Effector memory CD8-positive, alpha-beta T cell (primary cell): ENCODE measurements around the gene PHF20.
"Not testable (repeated sequence)": the region's sequence is repeated elsewhere in the genome, so short reads cannot be mapped to it uniquely, and the experiment has no call there.

Experiments used
- ATAC-seq: fragments of 150-1000 bp; cut with Tn5 transposase; replicated peaks from 2 replicates; pipeline ENCODE4 v1.10.0; 2021; ENCODE audit warnings: mild to moderate bottlenecking, moderate library complexity
- DNase-seq, 3 experiments: peaks; one replicate each; pipeline ENCODE4 v3.0.0; 2021
- H3K27ac Mint-ChIP-seq, 2 donors: one replicate each; pipeline ENCODE4 v1.8.0; 2022; ENCODE audit warnings: mild to moderate bottlenecking in 2 of 2, mixed read lengths in 2 of 2, moderate library complexity in 2 of 2
- H3K27me3 Mint-ChIP-seq, 2 donors: one replicate each; pipeline ENCODE4 v1.8.0; 2022; ENCODE audit warnings: mixed read lengths in 2 of 2
- H3K36me3 Mint-ChIP-seq: one replicate; pipeline ENCODE4 v1.8.0; 2022; ENCODE audit warnings: mild to moderate bottlenecking, moderate library complexity, mixed read lengths; ENCODE audit not compliant: insufficient read depth
- H3K4me1 Mint-ChIP-seq, 2 donors: one replicate each; pipeline ENCODE4 v1.8.0; 2022; ENCODE audit warnings: low read depth in 2 of 2, mixed read lengths in 2 of 2
- H3K4me3 Mint-ChIP-seq, 2 donors: one replicate each; pipeline ENCODE4 v1.8.0; 2022; ENCODE audit warnings: mild to moderate bottlenecking in 2 of 2, mixed read lengths in 2 of 2, moderate library complexity in 2 of 2
- H3K9me3 Mint-ChIP-seq, 2 donors: one replicate each; pipeline ENCODE4 v1.8.0; 2022; ENCODE audit warnings: mixed read lengths in 2 of 2

The PHF20 gene

GRCh38 chr20:35882427-35883161 is 110.8 kb downstream of the PHF20 start:
- not testable (repeated sequence) for H3K4me3 Mint-ChIP-seq, DNase-seq, H3K9me3 Mint-ChIP-seq, ATAC-seq, H3K27me3 Mint-ChIP-seq
- Mint-ChIP-seq H3K27ac (peak overlapping the region in 1 of 2 donors; percentile 29), H3K36me3 (peaks cover 31% of the 10 kb centered on the region), H3K4me1 (peaks cover 12 to 19% of the 10 kb centered on the region in 2 donors)

- no peak overlapping the region for H3K4me3 Mint-ChIP-seq
- DNase-seq (no peak), ATAC-seq (no peak)
- peaks cover 9 to 15% of the 10 kb centered on the region in 2 donors for H3K4me1 Mint-ChIP-seq
- peaks cover 26% of the 10 kb centered on the region for H3K36me3 Mint-ChIP-seq
- H3K9me3 Mint-ChIP-seq = no peaks in the 10 kb centered on the region
- peak overlapping the region in 1 of 2 donors; percentile 39 for H3K27ac Mint-ChIP-seq
- H3K27me3 Mint-ChIP-seq = no peaks in the 10 kb centered on the region
Measured at GRCh38 chr20:35883336-35883777, 111.5 kb downstream of the PHF20 start.

- ATAC-seq = peak; percentile 92
- Mint-ChIP-seq H3K9me3 (no peaks in the 10 kb centered on the region), H3K36me3 (peaks cover 26% of the 10 kb centered on the region), H3K27ac (peak overlapping the region in 1 of 2 donors; percentile 39), H3K27me3 (no peaks in the 10 kb centered on the region), H3K4me3 (no peak overlapping the region), H3K4me1 (peaks cover 8 to 15% of the 10 kb centered on the region in 2 donors)
- DNase-seq = peak; percentile 40 to 58 (median 47)
Measured at GRCh38 chr20:35883778-35884540, 112.1 kb downstream of the PHF20 start.

- H3K27me3 Mint-ChIP-seq = no peaks in the 10 kb centered on the region
- H3K4me3 Mint-ChIP-seq = no peak overlapping the region
- H3K27ac Mint-ChIP-seq = peak overlapping the region in 1 of 2 donors; percentile 75
- peaks cover 23% of the 10 kb centered on the region for H3K36me3 Mint-ChIP-seq
- DNase-seq (no peak), ATAC-seq (no peak)
- H3K4me1 Mint-ChIP-seq = peaks cover 8 to 15% of the 10 kb centered on the region in 2 donors
- no peaks in the 10 kb centered on the region for H3K9me3 Mint-ChIP-seq
Measured at GRCh38 chr20:35884541-35884865, 112.7 kb downstream of the PHF20 start.

- no peaks in the 10 kb centered on the region for H3K27me3 Mint-ChIP-seq
- H3K9me3 Mint-ChIP-seq = no peaks in the 10 kb centered on the region
- ATAC-seq = no peak
- peaks cover 3 to 8% of the 10 kb centered on the region in 2 donors for H3K4me1 Mint-ChIP-seq
- H3K27ac Mint-ChIP-seq = peak overlapping the region in 1 of 2 donors; percentile 75
- no peak overlapping the region for H3K4me3 Mint-ChIP-seq
- no peak for DNase-seq
- peaks cover 21% of the 10 kb centered on the region for H3K36me3 Mint-ChIP-seq
Measured at GRCh38 chr20:35885212-35885611, 113.4 kb downstream of the PHF20 start.

- Mint-ChIP-seq H3K27me3 (no peaks in the 10 kb centered on the region), H3K4me1 (peaks cover 3 to 8% of the 10 kb centered on the region in 2 donors), H3K36me3 (peaks cover 23% of the 10 kb centered on the region), H3K27ac (no peak overlapping the region), H3K9me3 (no peaks in the 10 kb centered on the region), H3K4me3 (no peak overlapping the region)
- DNase-seq = no peak
- no peak for ATAC-seq
Measured at GRCh38 chr20:35886537-35886936, 114.7 kb downstream of the PHF20 start.

- H3K27me3 Mint-ChIP-seq = no peaks in the 10 kb centered on the region
- no peaks in the 10 kb centered on the region for H3K9me3 Mint-ChIP-seq
- H3K4me3 Mint-ChIP-seq = no peak overlapping the region
- ATAC-seq (no peak), DNase-seq (no peak)
- H3K4me1 Mint-ChIP-seq = peaks cover 3 to 8% of the 10 kb centered on the region in 2 donors
- peaks cover 19% of the 10 kb centered on the region for H3K36me3 Mint-ChIP-seq
- H3K27ac Mint-ChIP-seq = no peak overlapping the region
Measured at GRCh38 chr20:35887393-35888064, 115.7 kb downstream of the PHF20 start.

GRCh38 chr20:35888657-35889056 is 116.8 kb downstream of the PHF20 start:
- ATAC-seq = no peak
- H3K27ac Mint-ChIP-seq = peak overlapping the region in 1 of 2 donors; percentile 38
- H3K36me3 Mint-ChIP-seq = peaks cover 16% of the 10 kb centered on the region
- H3K27me3 Mint-ChIP-seq = no peaks in the 10 kb centered on the region
- no peak overlapping the region for H3K4me3 Mint-ChIP-seq
- H3K9me3 Mint-ChIP-seq = no peaks in the 10 kb centered on the region
- no peak for DNase-seq
- H3K4me1 Mint-ChIP-seq = peaks cover 3 to 8% of the 10 kb centered on the region in 2 donors

GRCh38 chr20:35891375-35891774 is 119.6 kb downstream of the PHF20 start:
- Mint-ChIP-seq H3K27me3 (no peaks in the 10 kb centered on the region), H3K27ac (peak overlapping the region; percentile 35 to 67), H3K9me3 (no peaks in the 10 kb centered on the region), H3K36me3 (peaks cover 19% of the 10 kb centered on the region), H3K4me1 (peaks cover 7 to 11% of the 10 kb centered on the region in 2 donors), H3K4me3 (no peak overlapping the region)
- DNase-seq (no peak), ATAC-seq (no peak)

GRCh38 chr20:35892871-35893270 is 121.1 kb downstream of the PHF20 start:
- Mint-ChIP-seq H3K36me3 (peaks cover 24% of the 10 kb centered on the region), H3K9me3 (no peaks in the 10 kb centered on the region), H3K4me1 (peaks cover 9 to 15% of the 10 kb centered on the region in 2 donors), H3K27me3 (no peaks in the 10 kb centered on the region), H3K4me3 (no peak overlapping the region), H3K27ac (peak overlapping the region in 1 of 2 donors; percentile 78)
- DNase-seq = no peak
- ATAC-seq = no peak

GRCh38 chr20:35893942-35894341 is 122.1 kb downstream of the PHF20 start:
- no peak for DNase-seq
- Mint-ChIP-seq H3K27me3 (no peaks in the 10 kb centered on the region), H3K27ac (peak overlapping the region; percentile 20 to 78), H3K4me1 (peaks cover 9 to 15% of the 10 kb centered on the region in 2 donors), H3K9me3 (no peaks in the 10 kb centered on the region), H3K36me3 (peaks cover 28% of the 10 kb centered on the region), H3K4me3 (no peak overlapping the region)
- ATAC-seq = peak; percentile 43

GRCh38 chr20:35895516-35895915 is 123.7 kb downstream of the PHF20 start:
- not testable (repeated sequence) for H3K4me3 Mint-ChIP-seq, H3K9me3 Mint-ChIP-seq, H3K27ac Mint-ChIP-seq, DNase-seq, H3K27me3 Mint-ChIP-seq, ATAC-seq
- peaks cover 43% of the 10 kb centered on the region for H3K36me3 Mint-ChIP-seq
- peaks cover 9 to 15% of the 10 kb centered on the region in 2 donors for H3K4me1 Mint-ChIP-seq

GRCh38 chr20:35899064-35899463 is 127.2 kb downstream of the PHF20 start:
- DNase-seq (no peak), ATAC-seq (no peak)

More at GRCh38 chr20:35899064-35899463, 127.2 kb downstream of the PHF20 start:
- H3K9me3 Mint-ChIP-seq = no peaks in the 10 kb centered on the region
- no peak overlapping the region for H3K27ac Mint-ChIP-seq
- peaks cover 11 to 21% of the 10 kb centered on the region in 2 donors for H3K4me1 Mint-ChIP-seq
- H3K27me3 Mint-ChIP-seq = no peaks in the 10 kb centered on the region
- H3K36me3 Mint-ChIP-seq = peaks cover 55% of the 10 kb centered on the region
- no peak overlapping the region for H3K4me3 Mint-ChIP-seq
